Osteocyte (in vitro differentiated cells): ENCODE measurements around the gene ASIC1. TPM values are rescaled to one million over a fixed set of nuclear protein-coding genes. Genes with fewer than 3 reads are reported as not detected.
A peak's percentile ranks its signal among the peaks of the same experiment; 100 is the strongest.

Experiments
- DNase-seq: peaks from one replicate; pipeline ENCODE4 v3.0.0; 2021; ENCODE audit warnings: mixed read lengths; ENCODE audit not compliant: unreplicated experiment; ENCODE audit errors: extremely low spot score
- H3K27ac Mint-ChIP-seq: one replicate; pipeline ENCODE4 v1.8.0; 2021; ENCODE audit warnings: mild to moderate bottlenecking, mixed read lengths; ENCODE audit not compliant: unreplicated experiment
- H3K27me3 Mint-ChIP-seq: one replicate; pipeline ENCODE4 v1.8.0; 2021; ENCODE audit warnings: mixed read lengths; ENCODE audit not compliant: unreplicated experiment
- H3K36me3 Mint-ChIP-seq: one replicate; pipeline ENCODE4 v1.8.0; 2021; ENCODE audit warnings: mixed read lengths; ENCODE audit not compliant: unreplicated experiment
- H3K4me1 Mint-ChIP-seq: one replicate; pipeline ENCODE4 v1.8.0; 2021; ENCODE audit warnings: mixed read lengths; ENCODE audit not compliant: unreplicated experiment
- H3K4me3 Mint-ChIP-seq: one replicate; pipeline ENCODE4 v1.8.0; 2021; ENCODE audit warnings: mild to moderate bottlenecking, moderate library complexity, mixed read lengths; ENCODE audit not compliant: unreplicated experiment
- H3K9me3 Mint-ChIP-seq: one replicate; pipeline ENCODE4 v1.8.0; 2021; ENCODE audit warnings: mixed read lengths; ENCODE audit not compliant: unreplicated experiment
- CTCF ChIP-seq: fragments of 200-600 bp; sonication (generic); IDR thresholded peaks from 2 replicates; pipeline ENCODE4 v1.5.0; 2021; ENCODE audit warnings: antibody characterized with exemption, mild to moderate bottlenecking, moderate library complexity
- total RNA-seq: library from RNA; stranded (reverse); gene quantifications from 2 replicates; pipeline ENCODE4 v1.2.1, GENCODE V29; 2021

Gene ASIC1
- total RNA-seq, 1 donor from 2014 or later = 2.1 TPM

DNA sequence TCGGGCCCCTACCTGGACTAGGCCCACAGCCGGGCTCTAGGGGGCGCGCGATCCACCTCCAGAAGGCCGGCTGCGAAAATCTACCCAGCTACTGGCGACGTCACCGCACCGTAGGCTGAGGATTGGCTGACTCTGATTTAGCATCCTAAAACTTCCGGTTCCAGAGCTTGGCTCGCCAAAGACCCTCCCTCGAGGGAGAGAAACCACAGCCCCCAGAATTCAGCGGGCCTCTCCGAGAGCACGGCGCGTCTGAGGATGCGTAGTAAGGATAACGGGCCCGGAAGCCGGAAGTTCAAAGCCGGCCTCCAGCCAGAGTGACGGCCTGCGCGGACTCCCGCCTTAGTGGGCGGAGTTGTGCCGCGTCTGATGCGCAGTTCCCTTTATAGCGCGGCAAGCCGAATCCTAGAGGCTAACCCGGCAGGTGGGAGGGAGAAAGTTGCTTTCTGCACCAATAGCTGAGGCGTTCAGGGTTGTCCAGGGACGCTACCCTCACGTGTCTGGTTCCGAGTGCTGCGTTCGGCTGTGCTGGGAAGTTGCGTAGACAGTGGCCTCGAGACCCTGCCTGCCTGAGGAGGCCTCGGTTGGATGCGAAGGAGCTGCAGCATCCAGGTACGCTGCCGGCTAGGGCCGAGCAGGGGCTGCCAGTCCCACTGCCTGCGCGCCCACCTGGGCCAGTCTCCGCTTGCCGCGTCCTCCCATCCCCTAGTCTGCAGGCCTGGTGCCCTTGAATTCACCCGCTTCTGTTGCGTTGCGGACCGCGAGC, 54.5 kb downstream of the ASIC1 start, which contains the start of gene COX14:
COX14 (plus strand) TSS at position 544 of the 763 bp plus-strand sequence. CDS start 7,808 bp downstream, outside the sequence.
- peak within 1 kb of the TSS; percentile 96 for H3K27ac Mint-ChIP-seq
- H3K9me3 Mint-ChIP-seq = no peaks in the 10 kb centered on the region
- peaks cover 44% of the 10 kb centered on the region for H3K4me1 Mint-ChIP-seq
- no peaks in the 10 kb centered on the region for H3K27me3 Mint-ChIP-seq
- H3K4me3 Mint-ChIP-seq = peak within 1 kb of the TSS; percentile 91
- peak; percentile 100 for DNase-seq
- TF ChIP-seq CTCF = peak; percentile 96
- H3K36me3 Mint-ChIP-seq = peaks cover 6% of the 10 kb centered on the region

DNA sequence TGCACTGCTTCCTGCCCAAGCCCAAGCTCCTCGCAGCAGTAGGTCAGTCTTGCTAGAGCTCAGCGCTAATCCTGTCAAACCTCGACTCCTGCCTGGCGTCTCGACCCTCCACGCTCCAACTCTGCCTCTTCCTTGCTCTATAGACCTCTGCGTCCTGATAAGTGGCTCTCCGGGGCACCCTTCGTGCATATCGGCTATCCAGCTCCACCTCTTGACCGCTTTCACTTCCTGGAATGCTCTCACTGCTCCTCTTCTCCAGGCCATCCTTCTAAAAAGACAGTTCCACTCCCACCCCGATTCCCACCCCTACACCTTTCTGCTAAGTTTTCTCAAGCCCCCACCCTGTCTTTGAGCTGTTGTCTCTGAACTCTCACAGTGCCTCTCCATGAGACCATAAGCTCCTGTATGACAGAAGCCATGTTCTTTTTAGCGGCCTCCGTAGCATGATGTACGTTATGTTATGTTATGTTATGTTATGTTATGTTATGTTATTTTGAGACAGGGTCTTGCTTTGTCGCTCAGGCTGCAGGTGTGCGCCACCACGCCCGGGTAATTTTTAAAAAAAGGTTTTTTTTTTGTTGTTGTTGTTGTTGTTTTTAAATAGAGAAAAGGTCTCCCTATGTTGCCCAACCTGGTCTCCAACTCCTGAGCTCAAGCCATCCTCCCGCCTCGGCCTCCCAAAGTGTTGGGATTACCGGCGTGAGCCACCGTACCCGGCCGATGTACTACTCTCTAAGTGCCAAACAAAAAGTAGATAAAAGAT, 55.2 kb downstream of the ASIC1 start:
- Mint-ChIP-seq H3K27me3 (no peaks in the 10 kb centered on the region), H3K4me3 (peak overlapping the region; percentile 91), H3K36me3 (peaks cover 6% of the 10 kb centered on the region), H3K9me3 (no peaks in the 10 kb centered on the region), H3K27ac (peak overlapping the region; percentile 96), H3K4me1 (peaks cover 44% of the 10 kb centered on the region)
- TF ChIP-seq CTCF = no peak
- DNase-seq = no peak

DNA sequence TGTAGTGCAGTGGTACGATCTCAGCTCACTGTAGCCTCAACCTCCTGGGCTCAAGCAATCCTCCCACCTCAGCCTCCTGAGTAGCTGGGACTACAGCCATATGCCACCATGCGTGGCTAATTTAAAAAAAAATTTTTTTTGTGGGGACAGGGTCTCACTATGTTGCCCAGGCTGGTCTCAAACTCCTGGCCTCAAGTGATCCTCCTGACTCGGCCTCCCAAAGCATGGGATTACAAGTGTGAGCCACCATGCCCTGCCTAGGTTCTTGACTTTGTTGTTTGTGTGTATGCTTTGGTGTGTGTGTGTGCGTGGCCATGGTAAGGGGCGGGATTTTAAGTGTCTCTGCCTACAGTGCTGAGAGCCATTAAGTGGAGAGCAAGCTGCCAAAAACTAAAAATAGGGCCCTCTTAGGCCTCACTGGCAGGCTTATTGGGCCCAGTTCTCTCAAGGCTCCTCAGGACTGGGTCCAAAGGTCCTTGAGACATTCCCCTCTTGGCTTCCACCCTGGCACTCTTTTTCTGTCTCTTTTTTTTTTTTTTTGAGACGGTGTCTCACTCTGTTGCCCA, 59.7 kb downstream of the ASIC1 start:
- Mint-ChIP-seq H3K4me3 (no peak overlapping the region), H3K9me3 (no peaks in the 10 kb centered on the region), H3K4me1 (peaks cover 22% of the 10 kb centered on the region), H3K27ac (no peak overlapping the region), H3K36me3 (peaks cover 12% of the 10 kb centered on the region), H3K27me3 (no peaks in the 10 kb centered on the region)
- no peak for TF ChIP-seq CTCF
- no peak for DNase-seq

DNA sequence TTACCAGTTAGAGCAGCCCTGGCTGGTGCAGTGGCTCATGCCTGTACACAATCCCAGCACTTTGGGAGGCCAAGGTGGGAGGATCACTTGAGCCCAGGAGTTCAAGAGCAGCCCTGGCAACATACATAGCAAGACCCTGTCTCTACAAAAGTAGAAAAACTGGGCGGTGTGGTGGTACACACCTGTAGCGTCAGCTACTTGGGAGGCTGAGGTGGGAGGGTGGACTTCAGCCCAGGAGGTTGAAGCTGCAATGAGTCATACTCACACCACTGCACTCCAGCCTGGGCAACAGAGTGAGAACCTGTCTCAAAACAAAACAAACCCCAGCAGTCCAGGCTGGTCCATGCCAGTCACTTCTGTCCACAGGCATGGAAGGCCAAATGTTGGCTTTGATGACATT, 62.0 kb downstream of the ASIC1 start:
- Mint-ChIP-seq H3K27me3 (no peaks in the 10 kb centered on the region), H3K36me3 (peaks cover 26% of the 10 kb centered on the region), H3K9me3 (no peaks in the 10 kb centered on the region), H3K4me3 (no peak overlapping the region), H3K27ac (no peak overlapping the region), H3K4me1 (peaks cover 11% of the 10 kb centered on the region)
- TF ChIP-seq CTCF = no peak
- no peak for DNase-seq

DNA sequence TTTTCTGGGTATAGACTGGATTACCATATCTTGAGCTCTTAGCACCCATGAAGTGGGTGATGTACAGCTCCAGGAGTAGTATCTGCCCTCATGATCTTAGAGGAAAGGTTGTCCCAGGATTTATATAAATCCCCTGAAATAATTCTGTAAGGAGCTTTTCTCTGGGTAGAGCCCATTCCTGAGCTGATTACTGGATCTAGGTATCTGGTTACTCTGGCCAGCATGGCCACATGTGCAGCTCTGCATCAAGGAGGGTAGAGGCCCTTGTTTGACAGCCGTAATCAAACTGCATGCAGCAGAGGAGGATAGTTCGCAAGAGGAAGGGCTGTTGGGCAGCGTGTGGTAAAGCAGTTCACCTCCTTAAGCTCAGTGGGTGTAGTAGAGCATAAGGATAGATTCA, 63.1 kb downstream of the ASIC1 start:
- H3K36me3 Mint-ChIP-seq = peaks cover 26% of the 10 kb centered on the region
- TF ChIP-seq CTCF = no peak
- no peaks in the 10 kb centered on the region for H3K9me3 Mint-ChIP-seq
- no peak for DNase-seq
- H3K27me3 Mint-ChIP-seq = no peaks in the 10 kb centered on the region
- no peak overlapping the region for H3K27ac Mint-ChIP-seq
- peaks cover 8% of the 10 kb centered on the region for H3K4me1 Mint-ChIP-seq
- H3K4me3 Mint-ChIP-seq = no peak overlapping the region
